HepG2 (cell line): ENCODE results near the gene CLDND2. TPM values are rescaled to one million over a fixed set of nuclear protein-coding genes. Genes with fewer than 3 reads are reported as not detected.

Source experiments
- ATAC-seq: fragments of 200-7000 bp; cut with Tn5 transposase; 3 replicates; pipeline ENCODE4 v1.9.1; 2020; ENCODE audit warnings: mild to moderate bottlenecking, moderate library complexity
- BruUV-seq: library from RNA; stranded (reverse); fragments of 400-500 nt; replicated peaks from 2 replicates; lab custom pipeline; 2021; lab: Mats Ljungman, UMichigan
- CTCF ChIA-PET: fragments of 300-600 bp; formaldehyde crosslinking; extraction: SDS; loops from one replicate; lab custom pipeline; 2021; ENCODE audit warnings: low total read pairs, inconsistent platforms, low intra/inter-chr PET ratio; lab: Yijun Ruan, JAX
- POLR2A ChIA-PET: fragments of 350-600 bp; sonication (Branson Sonifier 250); formaldehyde crosslinking; loops from one replicate; lab custom pipeline; 2020; ENCODE audit warnings: antibody characterized with exemption, inconsistent platforms; lab: Yijun Ruan, JAX
- DNase-seq: peaks from one replicate; pipeline ENCODE4 v3.0.0-alpha.2; 2015; ENCODE audit warnings: low spot score
- FAIRE-seq: peaks from 3 replicates; lab custom pipeline; 2011; peaks lifted over from hg19 to GRCh38; lab: Jason Lieb, UNC
- H2AFZ ChIP-seq: one replicate; pipeline ENCODE4 v1.6.1; 2011; ENCODE audit warnings: low read length, inconsistent platforms
- H3K27ac ChIP-seq: fragments of 300-600 bp; 3 replicates; pipeline ENCODE4 v1.8.0; 2011; ENCODE audit warnings: mixed run types, mild to moderate bottlenecking, mixed read lengths, low read length, inconsistent platforms; ENCODE audit not compliant: insufficient read depth; ENCODE audit errors: extremely low read length
- H3K27me3 ChIP-seq, 2 experiments: fragments of 200-600 bp in 1 of 2; 2 replicates in 1 of 2; 3 replicates in 1 of 2; pipeline versions ENCODE4 v1.6.0 to v1.8.0; 2011; ENCODE audit warnings: low read length in 2 of 2, mild to moderate bottlenecking in 2 of 2, moderate library complexity in 2 of 2, inconsistent platforms in 1 of 2; ENCODE audit not compliant: insufficient read depth in 2 of 2, control insufficient read depth in 1 of 2
- H3K36me3 ChIP-seq, 2 experiments: fragments of 200-600 bp in 1 of 2; replicated peaks in 1 of 2; 2 replicates in 1 of 2; 3 replicates in 1 of 2; pipeline versions ENCODE4 v1.5.1 to v1.8.0; 2011; ENCODE audit warnings: low read length in 2 of 2, inconsistent platforms in 1 of 2; ENCODE audit not compliant: insufficient read depth in 2 of 2, control insufficient read depth in 1 of 2
- H3K4me1 ChIP-seq: 2 replicates; pipeline ENCODE4 v1.5.1; 2012; ENCODE audit warnings: low read length, inconsistent platforms; ENCODE audit not compliant: insufficient read depth
- H3K4me2 ChIP-seq: 2 replicates; pipeline ENCODE4 v1.6.0; 2011; ENCODE audit warnings: low read depth, low read length, inconsistent platforms
- H3K4me3 ChIP-seq, 3 experiments: fragments of 200-600 bp in 1 of 3; sonication (generic), shearing (Covaris generic) in 1 of 3; replicated peaks in 1 of 3; 2 replicates each; pipeline ENCODE4 v1.5.1; 2011 to 2016; ENCODE audit warnings: low read length in 3 of 3, inconsistent platforms in 2 of 3, low read depth in 2 of 3, mild to moderate bottlenecking in 2 of 3, control low read depth in 1 of 3, mixed read lengths in 1 of 3; ENCODE audit not compliant: insufficient read depth in 1 of 3
- H3K79me2 ChIP-seq: one replicate; pipeline ENCODE4 v1.6.1; 2011; ENCODE audit warnings: low read length, inconsistent platforms; ENCODE audit not compliant: insufficient read depth
- H3K9ac ChIP-seq: 2 replicates; pipeline ENCODE4 v1.6.0; 2011; ENCODE audit warnings: mild to moderate bottlenecking, low read depth, low read length, inconsistent platforms; ENCODE audit not compliant: insufficient read depth
- H3K9me3 ChIP-seq: 2 replicates; pipeline ENCODE4 v1.5.1; 2012; ENCODE audit warnings: mild to moderate bottlenecking, low read length
- H4K20me1 ChIP-seq: 2 replicates; pipeline ENCODE4 v1.6.0; 2011; ENCODE audit warnings: inconsistent platforms, mild to moderate bottlenecking, low read length, moderate library complexity; ENCODE audit not compliant: insufficient read depth
- AGO2 ChIP-seq: fragments of 200-400 bp; formaldehyde crosslinking; optimal IDR thresholded peaks from 2 replicates; pipeline ENCODE3; 2017; ENCODE audit warnings: mild to moderate bottlenecking, low read depth, low read length, moderate library complexity
- CBX5 ChIP-seq: sonication (generic); formaldehyde crosslinking; IDR thresholded peaks from 2 replicates; pipeline ENCODE4 v1.4.0; 2020; ENCODE audit warnings: missing genetic modification reagents, borderline replicate concordance
- CHCHD3 ChIP-seq: sonication (generic); formaldehyde crosslinking; IDR thresholded peaks from 2 replicates; pipeline ENCODE4 v1.8.0; 2022; ENCODE audit warnings: mild to moderate bottlenecking, missing genetic modification reagents, moderate library complexity
- GABPA ChIP-seq, 2 experiments: IDR thresholded peaks; 2 replicates each; pipeline ENCODE4 v1.6.1; 2011 to 2016; ENCODE audit warnings: low read depth in 2 of 2, low read length in 1 of 2, missing biosample characterization in 1 of 2, missing genetic modification characterization in 1 of 2
- HCFC1 ChIP-seq: fragments of 150-350 bp; IDR thresholded peaks from 2 replicates; pipeline ENCODE4 v1.6.1; 2014; ENCODE audit warnings: low read depth, low read length
- NPAS2 ChIP-seq: sonication (generic); formaldehyde crosslinking; IDR thresholded peaks from 2 replicates; pipeline ENCODE4 v1.8.0; 2022; ENCODE audit warnings: mild to moderate bottlenecking, missing genetic modification reagents, borderline replicate concordance
- SCMH1 ChIP-seq: sonication (generic); formaldehyde crosslinking; IDR thresholded peaks from 2 replicates; pipeline ENCODE4 v1.9.0; 2021; ENCODE audit warnings: missing genetic modification reagents, mild to moderate bottlenecking, borderline replicate concordance
- SNAI1 ChIP-seq: sonication (generic); formaldehyde crosslinking; IDR thresholded peaks from 2 replicates; pipeline ENCODE4 v1.5.0; 2020; ENCODE audit warnings: mild to moderate bottlenecking, missing genetic modification reagents, borderline replicate concordance
- ZFP37 ChIP-seq: sonication (generic); formaldehyde crosslinking; IDR thresholded peaks from 2 replicates; pipeline ENCODE4 v1.4.0; 2020; ENCODE audit warnings: missing genetic modification reagents, borderline replicate concordance
- ZNF12 ChIP-seq: sonication (generic); formaldehyde crosslinking; IDR thresholded peaks from 2 replicates; pipeline ENCODE4 v1.5.0; 2020; ENCODE audit warnings: missing genetic modification reagents
- ZNF546 ChIP-seq: sonication (generic); formaldehyde crosslinking; conservative IDR thresholded peaks from 2 replicates; pipeline ENCODE4 v1.8.1; 2023; ENCODE audit warnings: mild to moderate bottlenecking, missing genetic modification reagents
- WGBS: methylation state at CpG from one replicate; pipeline ENCODE4 v1.1.6; 2017; ENCODE audit warnings: low lambda C conversion rate; 5-methylcytosine and 5-hydroxymethylcytosine counted together
- in situ Hi-C: cut with HindIII; loops from 2 replicates; pipeline ENCODE4 v1.10.0; 2017; ENCODE audit warnings: low pct_unique_long_range_greater_than_20kb; ENCODE audit not compliant: extremely low pct_ligation_motif_present
- intact Hi-C: fragments of 100-400 bp; cut with micrococcal nuclease; formaldehyde crosslinking; loops from one replicate; pipeline ENCODE4 v1.10.0; 2022; ENCODE audit not compliant: unreplicated experiment
- polyA plus RNA-seq, 8 experiments: library from polyadenylated mRNA; depleted of rRNA in 3 of 8; stranded (reverse) in 7 of 8; unstranded in 1 of 8; fragments of >200 nt; fragmentation: Illumina TruSeq in 4 of 8; extraction: Trizol in 4 of 8; gene quantifications; 2 replicates each; pipeline versions ENCODE4 v1.2.1 to v1.2.3, GENCODE V29; 2011 to 2016; ENCODE audit warnings: low read depth in 4 of 8, missing spikeins in 1 of 8, mixed read lengths in 1 of 8; ENCODE audit not compliant: insufficient read depth in 1 of 8
- total RNA-seq, 5 experiments: library from RNA; depleted of rRNA; stranded (reverse); fragments of >200 nt; fragmentation: Illumina TruSeq; extraction: Trizol; gene quantifications; 2 replicates each; pipeline ENCODE4 v1.2.3, GENCODE V29; 2016; ENCODE audit warnings: low read depth in 1 of 5
- TF ChIP-seq, protein P1 (sequence below): sonication (generic); formaldehyde crosslinking; IDR thresholded peaks from 2 replicates; pipeline ENCODE4 v1.4.0; 2020; ENCODE audit warnings: missing genetic modification reagents, mild to moderate bottlenecking, borderline replicate concordance
- TF ChIP-seq, protein P2 (sequence below): sonication (generic); formaldehyde crosslinking; IDR thresholded peaks from 2 replicates; pipeline ENCODE4 v1.4.0; 2020; ENCODE audit warnings: missing genetic modification reagents
- TF ChIP-seq, protein P3 (sequence below): sonication (generic); formaldehyde crosslinking; IDR thresholded peaks from 2 replicates; pipeline ENCODE4 v1.4.0; 2020; ENCODE audit warnings: mild to moderate bottlenecking, missing genetic modification reagents
- TF ChIP-seq, protein P4 (sequence below): IDR thresholded peaks from 2 replicates; pipeline ENCODE4 v1.6.1; 2016; ENCODE audit warnings: missing compliant biosample characterization, missing genetic modification reagents, borderline replicate concordance

The CLDND2 gene
- total and polyA plus RNA-seq, 2 of the 13 experiments (the other 11 are each of a cell fraction or from before 2014, with no cell fraction given), result 0.84 to 1.8 TPM

DNA sequence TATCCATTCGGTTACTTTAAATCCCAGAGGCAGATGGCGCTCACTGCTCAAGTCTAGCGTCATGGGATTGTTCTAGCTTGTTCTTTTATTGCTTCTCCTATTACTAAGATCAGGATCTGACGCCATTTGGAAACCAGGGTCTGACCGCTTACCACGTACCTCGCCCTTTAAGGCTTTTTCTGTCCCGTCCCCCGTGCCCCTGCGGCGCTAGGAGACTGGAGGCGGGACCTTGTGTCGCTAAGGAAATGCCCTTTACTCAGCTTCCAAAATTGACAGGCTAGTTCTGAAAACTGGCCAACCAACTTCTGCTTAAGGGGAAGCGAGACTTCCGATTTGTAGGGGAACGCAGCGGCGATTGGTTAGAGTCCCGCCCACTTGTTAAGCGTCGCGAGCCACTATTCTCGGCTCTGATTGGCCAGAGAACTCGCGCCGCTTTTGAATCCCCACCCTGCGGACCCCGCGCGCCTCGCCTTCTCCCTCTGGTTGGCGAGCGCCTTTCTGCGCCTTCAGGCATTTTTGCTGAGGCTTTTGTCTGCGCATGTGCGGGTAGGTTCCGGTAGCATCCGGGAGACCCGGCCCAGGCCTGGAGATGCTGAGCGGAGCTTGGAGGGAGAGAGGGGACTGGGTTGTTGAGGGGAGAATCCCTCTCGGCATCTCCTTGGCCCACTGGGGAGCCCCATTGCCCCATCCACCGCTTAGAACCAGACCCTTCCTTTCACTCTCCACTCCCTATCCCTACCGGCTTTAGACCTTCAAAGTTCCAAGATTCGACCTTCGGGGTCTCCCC, 25.4 kb upstream of the CLDND2 start:
- no peaks in the 10 kb centered on the region for H3K27me3 ChIP-seq
- WGBS, result 5% methylated on average over 28 of the region's 45 CpGs
- peak overlapping the region; percentile 70 for H2AFZ ChIP-seq
- ATAC-seq, result peak; percentile 98
- no TSS peak for BruUV-seq
- H3K9me3 ChIP-seq, result no peaks in the 10 kb centered on the region
- no peaks in the 10 kb centered on the region for H4K20me1 ChIP-seq
- peak overlapping the region; percentile 88 for H3K9ac ChIP-seq
- H3K79me2 ChIP-seq, result no peaks in the 10 kb centered on the region
- no peaks in the 10 kb centered on the region for H3K36me3 ChIP-seq
- POLR2A ChIA-PET, result interaction anchor here (0.9 to 3.3 kb wide), 11 partner anchors 9 to 55 kb away, joined by 3 to 29 read pairs (median 6); partner anchors contain the start of genes ETFB and VSIG10L
- peak overlapping the region; percentile 85 for H3K27ac ChIP-seq
- peak; percentile 82 for FAIRE-seq
- peak; percentile 99 for DNase-seq
- peaks cover 48% of the 10 kb centered on the region for H3K4me1 ChIP-seq
- in situ Hi-C loops, result no loop called here
- peak overlapping the region; percentile 60 to 76 (median 66) for H3K4me3 ChIP-seq
- CTCF ChIA-PET, result interaction anchor here (2.3 kb wide), 1 partner anchor 55 kb away, joined by 9 read pairs; no protein-coding TSS in a partner anchor
- peak overlapping the region; percentile 96 for H3K4me2 ChIP-seq
- intact Hi-C loops, result no loop called here
- peak; percentile 9; the same call in 1 of the 2 replicates for TF ChIP-seq HCFC1
- TF ChIP-seq, protein P1, sequence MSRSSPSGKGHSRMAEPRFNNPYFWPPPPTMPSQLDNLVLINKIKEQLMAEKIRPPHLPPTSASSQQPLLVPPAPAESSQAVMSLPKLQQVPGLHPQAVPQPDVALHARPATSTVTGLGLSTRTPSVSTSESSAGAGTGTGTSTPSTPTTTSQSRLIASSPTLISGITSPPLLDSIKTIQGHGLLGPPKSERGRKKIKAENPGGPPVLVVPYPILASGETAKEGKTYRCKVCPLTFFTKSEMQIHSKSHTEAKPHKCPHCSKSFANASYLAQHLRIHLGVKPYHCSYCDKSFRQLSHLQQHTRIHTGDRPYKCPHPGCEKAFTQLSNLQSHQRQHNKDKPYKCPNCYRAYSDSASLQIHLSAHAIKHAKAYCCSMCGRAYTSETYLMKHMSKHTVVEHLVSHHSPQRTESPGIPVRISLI (CRISPR knock-in tag), result no peak
- no peak for TF ChIP-seq ZNF546 (CRISPR knock-in tag)
- no peak for TF ChIP-seq CBX5 (CRISPR knock-in tag)
- TF ChIP-seq, protein P2, sequence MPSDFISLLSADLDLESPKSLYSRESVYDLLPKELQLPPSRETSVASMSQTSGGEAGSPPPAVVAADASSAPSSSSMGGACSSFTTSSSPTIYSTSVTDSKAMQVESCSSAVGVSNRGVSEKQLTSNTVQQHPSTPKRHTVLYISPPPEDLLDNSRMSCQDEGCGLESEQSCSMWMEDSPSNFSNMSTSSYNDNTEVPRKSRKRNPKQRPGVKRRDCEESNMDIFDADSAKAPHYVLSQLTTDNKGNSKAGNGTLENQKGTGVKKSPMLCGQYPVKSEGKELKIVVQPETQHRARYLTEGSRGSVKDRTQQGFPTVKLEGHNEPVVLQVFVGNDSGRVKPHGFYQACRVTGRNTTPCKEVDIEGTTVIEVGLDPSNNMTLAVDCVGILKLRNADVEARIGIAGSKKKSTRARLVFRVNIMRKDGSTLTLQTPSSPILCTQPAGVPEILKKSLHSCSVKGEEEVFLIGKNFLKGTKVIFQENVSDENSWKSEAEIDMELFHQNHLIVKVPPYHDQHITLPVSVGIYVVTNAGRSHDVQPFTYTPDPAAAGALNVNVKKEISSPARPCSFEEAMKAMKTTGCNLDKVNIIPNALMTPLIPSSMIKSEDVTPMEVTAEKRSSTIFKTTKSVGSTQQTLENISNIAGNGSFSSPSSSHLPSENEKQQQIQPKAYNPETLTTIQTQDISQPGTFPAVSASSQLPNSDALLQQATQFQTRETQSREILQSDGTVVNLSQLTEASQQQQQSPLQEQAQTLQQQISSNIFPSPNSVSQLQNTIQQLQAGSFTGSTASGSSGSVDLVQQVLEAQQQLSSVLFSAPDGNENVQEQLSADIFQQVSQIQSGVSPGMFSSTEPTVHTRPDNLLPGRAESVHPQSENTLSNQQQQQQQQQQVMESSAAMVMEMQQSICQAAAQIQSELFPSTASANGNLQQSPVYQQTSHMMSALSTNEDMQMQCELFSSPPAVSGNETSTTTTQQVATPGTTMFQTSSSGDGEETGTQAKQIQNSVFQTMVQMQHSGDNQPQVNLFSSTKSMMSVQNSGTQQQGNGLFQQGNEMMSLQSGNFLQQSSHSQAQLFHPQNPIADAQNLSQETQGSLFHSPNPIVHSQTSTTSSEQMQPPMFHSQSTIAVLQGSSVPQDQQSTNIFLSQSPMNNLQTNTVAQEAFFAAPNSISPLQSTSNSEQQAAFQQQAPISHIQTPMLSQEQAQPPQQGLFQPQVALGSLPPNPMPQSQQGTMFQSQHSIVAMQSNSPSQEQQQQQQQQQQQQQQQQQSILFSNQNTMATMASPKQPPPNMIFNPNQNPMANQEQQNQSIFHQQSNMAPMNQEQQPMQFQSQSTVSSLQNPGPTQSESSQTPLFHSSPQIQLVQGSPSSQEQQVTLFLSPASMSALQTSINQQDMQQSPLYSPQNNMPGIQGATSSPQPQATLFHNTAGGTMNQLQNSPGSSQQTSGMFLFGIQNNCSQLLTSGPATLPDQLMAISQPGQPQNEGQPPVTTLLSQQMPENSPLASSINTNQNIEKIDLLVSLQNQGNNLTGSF, result peak; percentile 84; the same call in 1 of the 2 replicates
- peak; percentile 51 for TF ChIP-seq GABPA (IDR thresholded peaks at IDR 0.05; ENCODE audit: low read depth, low read length)
- peak; percentile 92 for TF ChIP-seq GABPA (CRISPR knock-in tag; IDR thresholded peaks at IDR 0.05; ENCODE audit: low read depth)
- TF ChIP-seq, protein P3, sequence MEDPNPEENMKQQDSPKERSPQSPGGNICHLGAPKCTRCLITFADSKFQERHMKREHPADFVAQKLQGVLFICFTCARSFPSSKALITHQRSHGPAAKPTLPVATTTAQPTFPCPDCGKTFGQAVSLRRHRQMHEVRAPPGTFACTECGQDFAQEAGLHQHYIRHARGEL (CRISPR knock-in tag), result no peak
- TF ChIP-seq SNAI1 (CRISPR knock-in tag), result no peak
- TF ChIP-seq ZNF12 (CRISPR knock-in tag), result no peak
- no peak for TF ChIP-seq SCMH1 (CRISPR knock-in tag)
- no peak for TF ChIP-seq ZFP37 (CRISPR knock-in tag)
- TF ChIP-seq, protein P4, sequence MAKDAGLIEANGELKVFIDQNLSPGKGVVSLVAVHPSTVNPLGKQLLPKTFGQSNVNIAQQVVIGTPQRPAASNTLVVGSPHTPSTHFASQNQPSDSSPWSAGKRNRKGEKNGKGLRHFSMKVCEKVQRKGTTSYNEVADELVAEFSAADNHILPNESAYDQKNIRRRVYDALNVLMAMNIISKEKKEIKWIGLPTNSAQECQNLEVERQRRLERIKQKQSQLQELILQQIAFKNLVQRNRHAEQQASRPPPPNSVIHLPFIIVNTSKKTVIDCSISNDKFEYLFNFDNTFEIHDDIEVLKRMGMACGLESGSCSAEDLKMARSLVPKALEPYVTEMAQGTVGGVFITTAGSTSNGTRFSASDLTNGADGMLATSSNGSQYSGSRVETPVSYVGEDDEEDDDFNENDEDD (CRISPR knock-in tag), result peak; percentile 99
- no peak for TF ChIP-seq AGO2
- 0 out of 2 replicates have a peak, but pooled peaks have one; percentile 19 for TF ChIP-seq CHCHD3 (CRISPR knock-in tag)
- no peak for TF ChIP-seq NPAS2 (CRISPR knock-in tag)
